Dermis blood vessel endothelial cell (primary cell): ENCODE results near the gene GRM5. TPM values are rescaled to one million over a fixed set of nuclear protein-coding genes. Genes with fewer than 3 reads are reported as not detected.
"Not testable (repeated sequence)": the region's sequence is repeated elsewhere in the genome, so short reads cannot be mapped to it uniquely, and the experiment has no call there.

ENCODE experiments used
- DNase-seq: peaks from one replicate; pipeline ENCODE4 v3.0.0; 2010
- total RNA-seq: library from RNA; depleted of rRNA; stranded (reverse); fragments of >200 nt; gene quantifications from 2 replicates; pipeline ENCODE4 v1.2.3, GENCODE V29; 2014

The GRM5 gene
- total RNA-seq, 1 donor from 2014 or later, result under 0.01 TPM

- no peak for DNase-seq
Measured at GRCh38 chr11:88972210-88972609, 93.6 kb downstream of the GRM5 start.

- not testable (repeated sequence) for DNase-seq
Measured at GRCh38 chr11:88961621-88962020, 104.2 kb downstream of the GRM5 start.

GRCh38 chr11:88959857-88960256, 105.9 kb downstream of the GRM5 start:
- DNase-seq, result not testable (repeated sequence)

GRCh38 chr11:88950975-88951374, 114.8 kb downstream of the GRM5 start:
- DNase-seq, result no peak

- DNase-seq, result not testable (repeated sequence)
Measured at GRCh38 chr11:88948908-88949307, 116.9 kb downstream of the GRM5 start.

- not testable (repeated sequence) for DNase-seq
Measured at GRCh38 chr11:88947843-88948572, 117.8 kb downstream of the GRM5 start.

GRCh38 chr11:88929665-88930064, 136.1 kb downstream of the GRM5 start:
- DNase-seq, result not testable (repeated sequence)

GRCh38 chr11:88917065-88917464, 148.7 kb downstream of the GRM5 start:
- DNase-seq, result not testable (repeated sequence)

- no peak for DNase-seq
Measured at GRCh38 chr11:88909500-88909899, 156.3 kb downstream of the GRM5 start.

- DNase-seq, result not testable (repeated sequence)
Measured at GRCh38 chr11:88901436-88901835, 164.3 kb downstream of the GRM5 start.

- not testable (repeated sequence) for DNase-seq
Measured at GRCh38 chr11:88888855-88889254, 176.9 kb downstream of the GRM5 start.

- peak; percentile 76 for DNase-seq
Measured at GRCh38 chr11:88886796-88887195, 179.0 kb downstream of the GRM5 start.

- DNase-seq, result not testable (repeated sequence)
Measured at GRCh38 chr11:88882800-88883199, 183.0 kb downstream of the GRM5 start.

- DNase-seq, result no peak
Measured at GRCh38 chr11:88861618-88862017, 204.2 kb downstream of the GRM5 start.

GRCh38 chr11:88860431-88860830, 205.4 kb downstream of the GRM5 start:
- DNase-seq, result not testable (repeated sequence)

- not testable (repeated sequence) for DNase-seq
Measured at GRCh38 chr11:88853963-88854362, 211.8 kb downstream of the GRM5 start.

GRCh38 chr11:88851547-88851946, 214.2 kb downstream of the GRM5 start:
- not testable (repeated sequence) for DNase-seq

- DNase-seq, result not testable (repeated sequence)
Measured at GRCh38 chr11:88849773-88850172, 216.0 kb downstream of the GRM5 start.

GRCh38 chr11:88849368-88849767, 216.4 kb downstream of the GRM5 start:
- DNase-seq, result no peak

- not testable (repeated sequence) for DNase-seq
Measured at GRCh38 chr11:88846266-88846665, 219.5 kb downstream of the GRM5 start.

- not testable (repeated sequence) for DNase-seq
Measured at GRCh38 chr11:88844941-88845340, 220.8 kb downstream of the GRM5 start.

- DNase-seq, result not testable (repeated sequence)
Measured at GRCh38 chr11:88843766-88844426, 221.9 kb downstream of the GRM5 start.

- DNase-seq, result not testable (repeated sequence)
Measured at GRCh38 chr11:88838139-88838538, 227.6 kb downstream of the GRM5 start.

GRCh38 chr11:88835709-88836108, 230.1 kb downstream of the GRM5 start:
- DNase-seq, result not testable (repeated sequence)
